ENCODE measurements around the gene CYP46A1. TPM values are rescaled to one million over a fixed set of nuclear protein-coding genes. Genes with fewer than 3 reads are reported as not detected.
"Not testable (repeated sequence)": the region's sequence is repeated elsewhere in the genome, so short reads cannot be mapped to it uniquely, and the experiment has no call there.

CYP46A1 gene
- total RNA-seq, 2 donors from 2014 or later: 0.15 to 0.29 TPM

DNA sequence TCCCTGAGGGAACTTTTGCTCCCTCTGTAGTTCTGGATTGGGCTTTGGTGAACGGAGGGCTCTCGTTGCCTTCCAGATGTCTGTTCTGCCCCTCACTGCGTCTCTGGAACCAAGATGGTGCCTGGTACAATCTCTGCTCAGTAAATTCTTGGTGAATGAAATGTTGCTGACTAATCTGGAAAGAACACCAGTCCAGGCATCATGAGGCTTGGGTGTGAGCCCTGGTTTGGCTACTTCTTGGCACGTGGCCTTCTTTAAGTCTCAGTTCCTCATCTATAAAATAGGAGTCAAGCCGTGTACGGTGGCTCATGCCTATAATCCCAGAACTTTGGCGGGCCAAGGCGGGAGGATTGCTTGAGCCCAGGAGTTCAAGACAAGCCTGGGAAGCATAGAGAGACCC is 34.9 kb upstream of the CYP46A1 start:
- peaks cover 61% of the 10 kb centered on the region for H3K27me3 Mint-ChIP-seq
- peaks cover 6% of the 10 kb centered on the region for H3K4me1 Mint-ChIP-seq
- ATAC-seq (no peak), DNase-seq (no peak)
- H3K4me3 Mint-ChIP-seq: no peak overlapping the region
- peaks cover 5% of the 10 kb centered on the region for H3K36me3 Mint-ChIP-seq (ENCODE audit: low read depth)
- H3K9me3 ChIP-seq (ENCODE audit: control insufficient read depth, low read length, poor library complexity, severe bottlenecking): no peaks in the 10 kb centered on the region
- no peak overlapping the region for H3K27ac Mint-ChIP-seq

DNA sequence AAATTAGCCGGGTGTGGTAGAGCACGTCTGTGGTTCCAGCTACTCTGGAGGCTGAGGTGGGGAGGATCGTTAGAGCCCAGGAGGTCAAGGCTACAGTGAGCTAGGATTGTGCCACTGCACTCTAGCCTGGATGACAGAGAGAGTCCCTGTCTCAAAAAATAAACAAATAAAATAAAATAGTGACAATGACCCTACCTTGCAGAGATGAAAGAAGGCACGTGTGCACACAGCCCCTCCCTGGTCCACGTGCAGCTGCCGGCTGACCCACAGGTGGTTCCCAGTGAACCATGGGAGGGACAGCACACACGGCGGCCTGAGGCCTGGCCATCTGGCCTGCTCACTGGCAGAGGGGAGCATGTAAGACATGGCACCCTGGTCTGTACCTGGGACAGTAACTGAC is 34.5 kb upstream of the CYP46A1 start:
- Mint-ChIP-seq H3K36me3 (ENCODE audit: low read depth) (peaks cover 5% of the 10 kb centered on the region), H3K4me1 (peaks cover 6% of the 10 kb centered on the region), H3K27ac (no peak overlapping the region), H3K27me3 (peaks cover 60% of the 10 kb centered on the region), H3K4me3 (no peak overlapping the region)
- ATAC-seq: no peak
- no peaks in the 10 kb centered on the region for H3K9me3 ChIP-seq (ENCODE audit: control insufficient read depth, low read length, poor library complexity, severe bottlenecking)
- DNase-seq: no peak

- Mint-ChIP-seq H3K4me3 (no peak overlapping the region), H3K27ac (no peak overlapping the region), H3K4me1 (peaks cover 6% of the 10 kb centered on the region), H3K27me3 (peaks cover 64% of the 10 kb centered on the region), H3K36me3 (ENCODE audit: low read depth) (peaks cover 5% of the 10 kb centered on the region)
- H3K9me3 ChIP-seq (ENCODE audit: control insufficient read depth, low read length, poor library complexity, severe bottlenecking): no peaks in the 10 kb centered on the region
- no peak for DNase-seq
- no peak for ATAC-seq
Observed at GRCh38 chr14:99650189-99650588, 33.9 kb upstream of the CYP46A1 start.

GRCh38 chr14:99651953-99652746 is 31.9 kb upstream of the CYP46A1 start:
- Mint-ChIP-seq H3K27ac (no peak overlapping the region), H3K27me3 (peaks cover 70% of the 10 kb centered on the region), H3K36me3 (ENCODE audit: low read depth) (peaks cover 5% of the 10 kb centered on the region), H3K4me3 (no peak overlapping the region), H3K4me1 (peaks cover 5% of the 10 kb centered on the region)
- no peak for ATAC-seq
- no peaks in the 10 kb centered on the region for H3K9me3 ChIP-seq (ENCODE audit: control insufficient read depth, low read length, poor library complexity, severe bottlenecking)
- no peak for DNase-seq

DNA sequence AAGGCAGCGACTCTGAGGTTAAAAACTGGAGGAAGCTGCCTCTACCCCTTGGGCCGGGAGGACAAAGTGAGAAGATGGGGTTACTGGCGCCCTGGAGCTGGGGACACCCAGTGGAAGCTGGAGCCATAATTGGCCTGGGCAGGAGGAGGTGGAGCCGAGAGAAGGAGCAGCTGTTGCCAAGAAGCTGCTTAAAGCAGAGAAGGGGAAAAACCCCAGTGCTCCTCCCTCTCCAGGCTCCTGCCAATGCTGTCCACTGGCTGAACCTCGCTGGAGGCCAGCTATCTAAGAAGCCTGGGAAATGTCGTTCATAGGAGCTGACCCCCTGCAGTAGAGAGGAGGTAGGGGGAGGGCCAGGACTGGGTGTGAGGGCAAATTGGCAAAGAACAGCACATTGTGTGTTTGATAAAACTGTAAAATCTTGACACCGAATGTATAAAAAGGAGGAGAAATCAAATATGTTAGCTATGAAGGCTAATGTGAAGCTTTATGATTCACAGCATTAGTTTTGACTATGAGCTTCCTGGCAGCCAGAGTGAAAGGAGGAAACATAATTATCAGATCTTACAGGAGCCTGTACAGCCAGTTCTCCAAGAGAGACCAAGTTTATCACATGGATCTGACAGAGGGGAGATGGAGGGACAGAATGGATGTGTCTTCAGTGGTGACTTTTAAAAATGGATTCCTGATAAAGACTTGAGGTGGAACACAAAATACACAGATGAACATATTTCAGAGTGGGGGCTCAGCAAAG is 29.7 kb upstream of the CYP46A1 start:
- ATAC-seq (no peak), DNase-seq (no peak)
- Mint-ChIP-seq H3K27ac (no peak overlapping the region), H3K4me1 (peaks cover 8% of the 10 kb centered on the region), H3K27me3 (peaks cover 71% of the 10 kb centered on the region), H3K4me3 (no peak overlapping the region), H3K36me3 (ENCODE audit: low read depth) (peaks cover 12% of the 10 kb centered on the region)
- no peaks in the 10 kb centered on the region for H3K9me3 ChIP-seq (ENCODE audit: control insufficient read depth, low read length, poor library complexity, severe bottlenecking)

DNA sequence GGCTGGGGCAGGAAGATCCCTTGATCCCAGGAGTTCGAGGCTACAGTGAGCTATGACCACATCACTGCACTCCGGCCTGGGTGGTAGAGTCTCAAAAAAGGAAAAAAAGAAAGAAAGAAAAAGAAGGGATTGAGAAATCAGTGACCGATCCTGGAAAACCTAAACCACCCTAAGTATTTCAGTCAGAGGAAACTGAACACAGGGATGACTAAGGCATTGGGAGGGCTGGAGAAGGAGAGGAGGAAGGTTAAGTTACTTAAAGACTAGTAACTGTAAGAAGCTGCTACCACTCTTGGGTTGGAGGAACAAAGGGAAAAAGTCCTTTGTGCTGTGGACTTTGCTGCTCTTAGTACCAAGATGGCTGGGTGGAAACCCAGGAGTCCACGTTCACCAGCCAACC is 28.6 kb upstream of the CYP46A1 start:
- H3K9me3 ChIP-seq (ENCODE audit: control insufficient read depth, low read length, poor library complexity, severe bottlenecking): no peaks in the 10 kb centered on the region
- Mint-ChIP-seq H3K36me3 (ENCODE audit: low read depth) (peaks cover 12% of the 10 kb centered on the region), H3K4me3 (no peak overlapping the region), H3K27ac (no peak overlapping the region), H3K27me3 (peaks cover 75% of the 10 kb centered on the region), H3K4me1 (peaks cover 8% of the 10 kb centered on the region)
- DNase-seq (no peak), ATAC-seq (no peak)

DNA sequence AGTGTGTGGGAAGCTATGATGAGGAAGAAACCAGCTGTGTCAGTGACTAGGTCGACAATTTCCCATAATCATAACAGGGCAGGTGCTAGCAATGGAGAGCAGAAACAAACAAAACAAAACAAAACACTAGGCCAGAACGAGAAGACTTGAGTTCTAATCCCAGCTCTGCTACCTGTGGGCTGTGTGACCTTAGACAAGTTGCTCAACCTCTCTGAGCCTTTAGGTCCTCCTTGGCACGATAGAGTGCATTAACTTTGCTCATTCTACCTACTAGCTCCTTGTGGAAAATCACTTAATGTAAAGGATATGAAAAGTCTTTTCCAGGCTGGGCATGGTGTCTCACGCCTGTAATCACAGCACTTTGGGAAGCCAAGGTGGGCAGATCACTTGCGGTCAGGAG is 27.9 kb upstream of the CYP46A1 start:
- Mint-ChIP-seq H3K4me1 (peaks cover 9% of the 10 kb centered on the region), H3K4me3 (peak overlapping the region; percentile 41), H3K36me3 (ENCODE audit: low read depth) (peaks cover 11% of the 10 kb centered on the region), H3K27ac (peak overlapping the region; percentile 62), H3K27me3 (peaks cover 75% of the 10 kb centered on the region)
- no peaks in the 10 kb centered on the region for H3K9me3 ChIP-seq (ENCODE audit: control insufficient read depth, low read length, poor library complexity, severe bottlenecking)
- DNase-seq (no peak), ATAC-seq (no peak)

GRCh38 chr14:99657645-99658155 is 26.4 kb upstream of the CYP46A1 start:
- H3K36me3 Mint-ChIP-seq (ENCODE audit: low read depth): peaks cover 10% of the 10 kb centered on the region

GRCh38 chr14:99658218-99658845 is 25.8 kb upstream of the CYP46A1 start:
- ATAC-seq: no peak
- H3K9me3 ChIP-seq (ENCODE audit: control insufficient read depth, low read length, poor library complexity, severe bottlenecking): no peaks in the 10 kb centered on the region
- H3K36me3 Mint-ChIP-seq (ENCODE audit: low read depth): peaks cover 10% of the 10 kb centered on the region
- peaks cover 11% of the 10 kb centered on the region for H3K4me1 Mint-ChIP-seq
- H3K4me3 Mint-ChIP-seq: no peak overlapping the region
- H3K27me3 Mint-ChIP-seq: peaks cover 88% of the 10 kb centered on the region
- DNase-seq: no peak
- H3K27ac Mint-ChIP-seq: no peak overlapping the region

More at GRCh38 chr14:99657645-99658155, 26.4 kb upstream of the CYP46A1 start:
- peaks cover 11% of the 10 kb centered on the region for H3K4me1 Mint-ChIP-seq
- peaks cover 84% of the 10 kb centered on the region for H3K27me3 Mint-ChIP-seq
- no peak for ATAC-seq
- no peaks in the 10 kb centered on the region for H3K9me3 ChIP-seq (ENCODE audit: control insufficient read depth, low read length, poor library complexity, severe bottlenecking)
- H3K27ac Mint-ChIP-seq: no peak overlapping the region
- H3K4me3 Mint-ChIP-seq: no peak overlapping the region
- DNase-seq: no peak

DNA sequence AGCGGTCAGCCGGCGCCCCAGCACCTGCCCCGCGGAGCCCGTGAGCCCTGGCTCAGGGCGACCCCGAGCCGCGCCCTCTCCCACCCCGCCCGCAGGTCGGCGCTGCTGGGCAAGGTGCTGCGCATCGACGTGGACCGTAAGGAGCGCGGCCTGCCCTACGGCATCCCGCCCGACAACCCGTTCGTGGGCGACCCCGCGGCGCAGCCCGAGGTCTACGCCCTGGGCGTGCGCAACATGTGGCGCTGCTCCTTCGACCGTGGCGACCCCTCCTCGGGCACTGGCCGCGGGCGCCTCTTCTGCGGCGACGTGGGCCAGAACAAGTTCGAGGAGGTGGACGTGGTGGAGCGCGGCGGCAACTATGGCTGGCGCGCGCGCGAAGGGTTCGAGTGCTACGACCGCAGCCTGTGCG is 24.8 kb upstream of the CYP46A1 start:
- no peak overlapping the region for H3K4me3 Mint-ChIP-seq
- H3K27me3 Mint-ChIP-seq: peaks cover 84% of the 10 kb centered on the region
- no peak overlapping the region for H3K27ac Mint-ChIP-seq
- H3K4me1 Mint-ChIP-seq: peaks cover 11% of the 10 kb centered on the region
- H3K36me3 Mint-ChIP-seq (ENCODE audit: low read depth): peaks cover 10% of the 10 kb centered on the region
- no peak for DNase-seq
- ATAC-seq: peak; percentile 36
- H3K9me3 ChIP-seq (ENCODE audit: control insufficient read depth, low read length, poor library complexity, severe bottlenecking): no peaks in the 10 kb centered on the region

DNA sequence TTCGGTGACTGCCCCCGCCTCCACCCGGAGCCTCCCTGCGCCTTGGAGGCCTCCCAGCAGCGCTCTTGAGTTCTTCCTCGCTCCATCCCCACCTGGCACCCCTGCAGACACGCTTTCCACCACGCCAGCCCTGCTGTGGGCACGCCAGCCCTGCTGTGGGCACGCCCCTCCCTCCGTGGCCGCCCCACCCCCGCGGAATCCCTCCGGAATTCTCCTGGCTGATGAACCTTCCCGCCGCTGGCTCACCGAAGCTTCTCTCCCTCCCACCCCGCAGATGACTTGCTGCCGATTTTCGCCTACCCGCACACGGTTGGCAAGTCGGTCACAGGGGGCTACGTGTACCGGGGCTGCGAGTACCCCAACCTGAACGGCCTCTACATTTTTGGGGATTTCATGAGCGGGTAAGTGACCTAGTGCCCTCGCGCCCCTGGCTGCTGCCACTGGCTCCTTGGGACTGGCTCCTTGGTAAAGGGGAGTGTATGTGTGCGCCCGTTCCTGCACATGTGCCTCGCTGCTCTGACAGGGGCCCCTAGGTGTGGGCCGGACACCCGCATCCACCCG is 24.0 kb upstream of the CYP46A1 start:
- no peak for DNase-seq
- no peak overlapping the region for H3K27ac Mint-ChIP-seq
- peaks cover 77% of the 10 kb centered on the region for H3K27me3 Mint-ChIP-seq
- no peak overlapping the region for H3K4me3 Mint-ChIP-seq
- H3K9me3 ChIP-seq (ENCODE audit: control insufficient read depth, low read length, poor library complexity, severe bottlenecking): no peaks in the 10 kb centered on the region
- no peak for ATAC-seq
- H3K4me1 Mint-ChIP-seq: peaks cover 11% of the 10 kb centered on the region
- H3K36me3 Mint-ChIP-seq (ENCODE audit: low read depth): peaks cover 10% of the 10 kb centered on the region

DNA sequence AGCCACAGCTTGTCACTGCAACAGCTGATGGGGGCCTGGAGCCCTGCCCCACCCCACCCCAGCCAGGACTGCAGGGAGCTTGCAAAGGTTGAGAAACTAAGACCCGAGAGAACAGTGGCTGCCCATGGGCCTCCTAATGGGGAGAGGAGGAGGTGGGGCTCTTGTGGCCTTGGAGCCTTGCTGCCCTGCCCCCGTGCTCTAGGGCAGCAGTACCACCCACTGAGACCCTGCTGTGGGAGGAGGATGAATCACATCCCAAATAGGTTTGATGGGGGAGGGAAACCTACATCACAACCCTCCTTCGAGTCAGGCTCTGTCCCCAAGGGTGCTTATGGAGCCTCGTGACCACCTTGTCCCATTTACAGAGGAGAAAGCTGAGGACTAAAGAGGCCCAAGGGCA is 23.3 kb upstream of the CYP46A1 start:
- DNase-seq (no peak), ATAC-seq (no peak)
- no peak overlapping the region for H3K4me3 Mint-ChIP-seq
- peaks cover 11% of the 10 kb centered on the region for H3K4me1 Mint-ChIP-seq
- H3K27me3 Mint-ChIP-seq: peaks cover 71% of the 10 kb centered on the region
- no peak overlapping the region for H3K27ac Mint-ChIP-seq
- no peaks in the 10 kb centered on the region for H3K9me3 ChIP-seq (ENCODE audit: control insufficient read depth, low read length, poor library complexity, severe bottlenecking)
- peaks cover 10% of the 10 kb centered on the region for H3K36me3 Mint-ChIP-seq (ENCODE audit: low read depth)

DNA sequence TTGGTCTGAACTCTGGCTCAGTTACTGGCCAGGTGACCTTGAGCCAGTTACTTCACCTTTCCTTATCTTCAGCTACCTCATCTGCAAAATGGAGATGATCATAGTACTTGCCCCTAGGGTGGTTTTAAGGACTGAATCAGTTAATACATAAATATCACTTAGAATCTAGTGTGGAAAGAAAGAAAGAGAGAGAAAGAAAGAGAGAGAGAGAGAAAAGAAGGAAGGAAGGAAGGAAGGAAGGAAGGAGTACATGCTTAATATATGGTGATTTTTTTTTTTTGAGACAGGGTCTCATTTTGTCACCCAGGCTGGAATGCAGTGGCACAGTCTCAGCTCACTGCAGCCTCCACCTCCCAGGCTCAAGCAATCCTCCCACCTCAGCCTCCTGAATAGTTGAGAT is 22.9 kb upstream of the CYP46A1 start:
- peaks cover 11% of the 10 kb centered on the region for H3K4me1 Mint-ChIP-seq
- not testable (repeated sequence) for ATAC-seq; H3K4me3 Mint-ChIP-seq; H3K9me3 ChIP-seq (ENCODE audit: control insufficient read depth, low read length, poor library complexity, severe bottlenecking); DNase-seq; H3K27ac Mint-ChIP-seq; H3K36me3 Mint-ChIP-seq (ENCODE audit: low read depth)
- H3K27me3 Mint-ChIP-seq: peaks cover 71% of the 10 kb centered on the region
